AG20443 (cell line): ENCODE data around the gene ZNF582.
"Not testable (repeated sequence)": the region's sequence is repeated elsewhere in the genome, so short reads cannot be mapped to it uniquely, and the experiment has no call there.

Source experiments
- DNase-seq: peaks from one replicate; pipeline ENCODE4 v3.0.0; 2012; ENCODE audit warnings: low spot score, mixed read lengths

Gene ZNF582

DNA sequence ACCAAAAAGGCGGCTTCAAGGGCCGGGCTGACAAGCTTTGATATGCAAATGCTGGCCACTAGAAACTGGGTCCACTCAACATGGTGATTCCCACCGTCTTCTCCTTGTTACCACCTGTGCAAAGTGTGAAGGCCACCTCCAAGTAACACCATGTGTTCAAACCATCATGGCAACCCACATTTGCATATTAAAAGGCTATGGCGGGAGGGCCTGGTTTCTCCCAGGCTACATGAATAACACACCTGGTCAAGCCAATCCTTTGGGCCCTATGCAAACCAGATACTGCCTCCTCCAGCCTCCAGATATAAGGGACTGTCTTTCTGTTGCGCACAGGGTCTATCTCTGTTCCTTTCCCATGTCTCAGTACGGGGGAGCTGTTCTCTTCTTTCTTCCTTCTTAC is 42.1 kb downstream of the ZNF582 start:
- DNase-seq: no peak

DNA sequence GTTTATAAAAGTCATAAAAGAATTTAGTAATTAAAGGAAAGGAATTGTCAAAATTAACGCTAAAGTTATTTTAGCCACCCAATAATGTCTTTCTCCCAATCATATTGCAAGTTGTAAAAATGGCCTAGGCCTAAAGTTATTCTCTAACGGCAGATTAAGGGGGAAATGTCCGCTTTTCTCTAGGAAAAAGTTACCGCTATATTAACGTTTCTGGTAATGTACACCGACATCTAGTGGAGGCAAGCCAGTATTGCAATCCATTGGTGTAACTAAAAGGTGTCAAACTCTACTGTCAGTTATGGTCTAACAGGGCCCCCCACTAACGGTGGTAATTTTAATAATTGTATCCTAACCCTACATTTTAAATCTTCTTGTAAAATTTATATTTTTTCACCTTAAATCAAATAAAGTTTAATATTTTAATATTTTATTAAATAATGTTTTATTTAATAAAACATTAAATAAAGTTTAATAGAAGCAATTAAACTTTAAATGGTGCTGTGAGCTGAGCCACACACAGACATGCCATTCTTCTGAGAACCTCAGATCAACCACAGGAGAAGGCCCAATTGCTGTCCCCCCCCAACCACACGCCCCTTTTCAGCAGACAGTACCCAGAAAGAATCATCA is 42.8 kb downstream of the ZNF582 start:
- peak; percentile 41 for DNase-seq

DNA sequence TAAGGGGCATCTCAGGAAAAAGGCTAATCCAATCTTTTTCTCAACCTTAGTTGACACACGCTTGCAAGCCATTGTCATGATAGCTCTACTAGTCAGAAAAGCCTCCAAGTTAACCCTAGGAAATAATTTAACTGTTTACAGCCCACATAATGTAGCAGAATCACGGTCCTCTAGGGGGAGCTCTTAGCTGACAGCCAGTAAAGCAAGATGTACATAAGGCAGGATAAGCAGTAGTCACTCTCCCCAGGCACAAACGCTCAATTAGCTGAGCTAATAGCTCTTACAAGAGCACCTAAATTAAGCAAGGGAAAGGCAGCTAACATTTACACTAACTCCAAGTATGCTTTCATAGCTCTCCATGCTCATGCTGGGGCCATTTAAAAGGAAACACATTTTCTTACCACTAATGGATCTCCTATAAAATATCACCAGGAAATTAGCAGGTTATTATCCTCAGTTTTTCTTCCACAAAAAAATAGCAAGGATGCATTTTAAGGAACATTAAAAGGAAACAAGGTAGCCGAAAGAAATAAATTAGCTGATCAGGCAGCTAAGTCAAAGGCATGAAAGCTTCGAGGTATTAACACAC is 45.0 kb downstream of the ZNF582 start:
- no peak for DNase-seq

DNA sequence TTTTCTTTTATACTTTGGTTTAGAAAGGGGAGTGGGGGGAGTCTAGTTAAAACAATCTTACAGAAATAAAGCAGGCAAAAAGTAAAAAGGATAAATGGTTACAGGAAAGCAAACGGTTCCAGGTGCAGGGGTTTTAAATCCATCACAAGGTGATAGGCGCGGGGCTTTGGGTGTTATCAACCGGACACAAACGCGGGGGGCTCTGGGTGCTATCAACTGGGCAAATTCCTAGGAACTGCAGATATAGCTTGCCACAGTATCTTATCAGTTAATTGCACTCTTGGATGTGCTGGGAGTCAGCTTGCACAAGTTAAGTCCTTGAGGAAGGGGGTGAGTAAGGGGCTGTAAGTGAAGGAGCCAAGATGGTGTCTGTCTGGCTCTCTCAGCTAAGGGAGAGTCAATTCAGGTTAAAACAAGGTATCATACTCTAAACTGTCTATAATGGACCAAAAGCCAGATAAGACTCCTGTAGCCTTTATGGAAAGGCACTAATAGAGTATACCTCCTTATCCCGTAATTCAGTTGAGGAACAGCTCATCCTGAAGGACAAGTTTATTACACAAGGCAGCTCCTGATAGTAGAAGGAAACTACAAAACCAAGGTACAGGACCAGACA is 46.1 kb downstream of the ZNF582 start:
- DNase-seq: no peak

DNA sequence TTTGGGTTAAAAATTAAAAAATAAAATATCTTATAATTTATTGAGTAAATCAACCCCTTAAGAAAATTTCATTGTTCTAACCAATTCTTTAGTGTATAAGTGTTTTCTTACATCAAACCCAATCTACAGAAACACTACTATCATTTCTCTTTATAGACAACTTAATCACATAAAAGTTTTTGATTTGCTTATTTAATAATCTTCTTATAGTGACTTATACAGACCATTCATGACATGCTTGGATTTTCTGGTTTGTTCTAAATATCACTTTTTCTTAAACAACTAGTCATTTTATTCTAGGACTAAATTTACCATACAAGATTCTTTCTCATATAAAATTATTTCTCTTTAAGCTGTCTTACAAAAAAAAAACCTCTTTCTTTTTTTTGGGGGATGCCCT is 51.4 kb downstream of the ZNF582 start:
- no peak for DNase-seq

DNA sequence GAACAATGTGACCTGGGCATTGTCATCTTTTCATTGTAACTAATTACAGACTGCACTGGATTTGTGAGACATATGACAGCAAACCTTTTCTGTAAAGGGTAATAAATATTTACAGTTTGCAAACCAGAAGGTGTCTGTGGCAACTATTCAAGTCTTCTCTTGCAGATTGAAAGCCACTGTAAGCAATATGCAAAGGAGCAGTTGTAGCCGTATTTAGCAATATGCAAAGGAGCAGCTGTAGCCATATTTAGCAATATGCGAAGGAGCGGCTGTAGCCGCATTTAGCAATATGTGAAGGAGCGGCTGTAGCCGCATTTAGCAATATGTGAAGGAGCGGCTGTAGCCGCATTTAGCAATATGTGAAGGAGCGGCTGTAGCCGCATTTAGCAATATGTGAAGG is 54.3 kb downstream of the ZNF582 start:
- DNase-seq: not testable (repeated sequence)

DNA sequence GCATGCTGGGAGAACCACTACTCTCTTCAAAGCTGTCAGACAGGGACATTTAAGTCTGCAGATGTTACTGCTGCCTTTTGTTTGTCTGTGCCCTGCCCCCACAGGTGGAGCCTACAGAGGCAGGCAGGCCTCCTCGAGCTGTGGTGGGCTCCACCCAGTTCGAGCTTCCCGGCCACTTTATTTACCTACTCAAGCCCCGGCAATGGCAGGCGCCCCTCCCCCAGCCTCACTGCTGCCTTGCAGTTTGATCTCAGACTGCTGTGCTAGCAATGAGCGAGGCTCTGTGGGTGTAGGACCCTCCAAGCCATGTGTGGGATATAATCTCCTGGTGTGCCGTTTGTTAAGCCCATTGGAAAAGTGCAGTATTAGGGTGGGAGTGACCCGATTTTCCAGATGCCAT is 56.3 kb downstream of the ZNF582 start:
- not testable (repeated sequence) for DNase-seq

DNA sequence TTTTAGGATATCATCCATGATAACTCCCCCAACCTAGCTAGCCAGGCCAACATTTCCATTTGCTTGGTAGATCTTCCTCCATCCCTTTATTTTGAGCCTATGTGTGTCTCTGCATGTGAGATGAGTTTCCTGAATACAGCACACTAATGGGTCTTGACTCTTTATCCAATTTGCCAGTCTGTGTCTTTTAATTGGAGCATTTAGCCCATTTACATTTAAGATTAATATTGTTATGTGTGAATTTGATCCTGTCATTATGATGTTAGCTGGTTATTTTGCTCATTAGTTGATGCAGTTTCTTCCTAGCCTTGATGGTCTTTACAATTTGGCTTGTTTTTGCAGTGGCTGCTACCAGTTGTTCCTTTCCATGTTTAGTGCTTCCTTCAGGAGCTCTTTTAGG is 58.0 kb downstream of the ZNF582 start:
- DNase-seq: not testable (repeated sequence)

DNA sequence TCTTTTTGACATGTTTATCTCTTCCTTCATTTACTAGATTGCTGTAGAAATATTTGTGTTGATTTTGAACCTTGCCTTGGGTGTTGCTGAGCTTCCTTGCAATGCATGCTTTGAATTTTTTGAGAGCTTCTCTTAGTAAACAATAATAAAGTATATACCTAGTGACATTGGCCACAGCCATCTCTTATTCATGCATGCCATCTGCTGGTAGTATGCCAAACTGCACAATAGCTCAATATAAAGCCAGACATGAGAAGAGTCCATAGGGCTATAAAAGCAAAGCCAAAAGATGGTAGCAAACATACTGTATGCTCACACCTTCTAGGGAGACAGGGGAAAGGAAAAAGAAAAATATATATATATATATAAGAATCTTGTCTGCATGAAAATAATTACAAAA is 59.8 kb downstream of the ZNF582 start:
- peak; percentile 61 for DNase-seq
